ENCODE data around the gene TULP4.
A peak's percentile ranks its signal among the peaks of the same experiment; 100 is the strongest.
"Not testable (repeated sequence)": the region's sequence is repeated elsewhere in the genome, so short reads cannot be mapped to it uniquely, and the experiment has no call there.

TULP4 gene

DNA sequence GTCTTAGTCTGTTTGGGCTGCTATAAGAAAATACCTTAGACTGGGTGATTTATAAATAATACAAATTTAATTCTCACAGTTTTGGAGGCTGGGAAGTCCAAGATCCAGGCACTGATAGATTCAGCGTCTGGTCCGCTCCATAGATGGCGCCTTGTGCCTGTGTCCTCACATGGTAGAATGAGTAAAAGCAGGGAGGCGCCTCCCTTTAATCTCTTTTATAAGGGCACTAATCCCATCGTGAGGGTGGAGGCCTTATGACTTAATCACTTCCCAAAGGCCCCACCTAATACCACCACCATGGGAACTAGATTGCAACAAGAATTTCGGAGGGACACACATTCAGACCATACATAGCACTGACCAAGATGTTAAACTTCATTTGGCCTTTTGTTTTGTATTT is 156.4 kb downstream of the TULP4 start:
- DNase-seq (ENCODE audit: low spot score), result no peak
- TF ChIP-seq, protein P1, sequence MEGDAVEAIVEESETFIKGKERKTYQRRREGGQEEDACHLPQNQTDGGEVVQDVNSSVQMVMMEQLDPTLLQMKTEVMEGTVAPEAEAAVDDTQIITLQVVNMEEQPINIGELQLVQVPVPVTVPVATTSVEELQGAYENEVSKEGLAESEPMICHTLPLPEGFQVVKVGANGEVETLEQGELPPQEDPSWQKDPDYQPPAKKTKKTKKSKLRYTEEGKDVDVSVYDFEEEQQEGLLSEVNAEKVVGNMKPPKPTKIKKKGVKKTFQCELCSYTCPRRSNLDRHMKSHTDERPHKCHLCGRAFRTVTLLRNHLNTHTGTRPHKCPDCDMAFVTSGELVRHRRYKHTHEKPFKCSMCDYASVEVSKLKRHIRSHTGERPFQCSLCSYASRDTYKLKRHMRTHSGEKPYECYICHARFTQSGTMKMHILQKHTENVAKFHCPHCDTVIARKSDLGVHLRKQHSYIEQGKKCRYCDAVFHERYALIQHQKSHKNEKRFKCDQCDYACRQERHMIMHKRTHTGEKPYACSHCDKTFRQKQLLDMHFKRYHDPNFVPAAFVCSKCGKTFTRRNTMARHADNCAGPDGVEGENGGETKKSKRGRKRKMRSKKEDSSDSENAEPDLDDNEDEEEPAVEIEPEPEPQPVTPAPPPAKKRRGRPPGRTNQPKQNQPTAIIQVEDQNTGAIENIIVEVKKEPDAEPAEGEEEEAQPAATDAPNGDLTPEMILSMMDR (IDR thresholded peaks at IDR 0.05; ENCODE audit: extremely low read depth, missing control alignments), result no peak

DNA sequence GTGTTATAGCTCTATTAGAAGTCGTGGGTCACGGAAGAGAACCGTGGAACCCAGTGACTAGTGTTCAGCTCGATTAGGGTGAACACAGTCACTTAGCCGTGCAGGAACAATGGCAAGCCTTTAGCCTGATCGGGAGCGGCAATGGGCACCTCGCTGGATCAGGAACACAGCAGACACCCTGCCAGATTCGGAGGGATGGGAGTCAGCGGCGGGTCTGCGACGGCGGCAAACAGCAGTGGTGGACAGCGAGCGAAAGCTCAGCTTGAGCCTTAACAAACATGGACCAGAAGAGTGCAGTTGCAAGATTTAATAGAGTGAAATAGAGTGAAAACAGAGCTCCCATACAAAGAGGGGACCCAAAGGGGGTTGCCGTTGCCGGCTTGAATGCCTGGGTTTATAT is 157.8 kb downstream of the TULP4 start:
- not testable (repeated sequence) for DNase-seq (ENCODE audit: low spot score)

DNA sequence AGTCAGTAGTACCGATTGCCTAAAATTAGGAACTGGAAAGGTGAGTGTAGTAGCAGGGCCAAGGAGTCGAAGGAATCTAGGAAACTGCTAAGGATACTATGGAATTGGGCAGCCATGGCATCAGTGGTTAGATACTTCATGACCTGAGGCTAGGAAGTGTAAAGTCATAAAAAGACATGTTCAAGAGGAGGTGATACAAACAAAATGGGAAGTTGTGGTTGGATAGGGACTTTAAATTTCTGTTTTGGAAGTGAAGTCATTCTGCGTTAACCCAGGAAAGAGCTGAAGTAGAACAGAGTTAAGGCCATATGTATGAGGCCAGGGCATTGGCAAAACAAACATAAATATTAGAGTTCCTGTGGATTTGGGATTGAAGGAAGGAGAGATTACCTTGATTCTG is 159.1 kb downstream of the TULP4 start:
- no peak for DNase-seq (ENCODE audit: low spot score)
- TF ChIP-seq, protein P1 (IDR thresholded peaks at IDR 0.05; ENCODE audit: extremely low read depth, missing control alignments), result no peak

DNA sequence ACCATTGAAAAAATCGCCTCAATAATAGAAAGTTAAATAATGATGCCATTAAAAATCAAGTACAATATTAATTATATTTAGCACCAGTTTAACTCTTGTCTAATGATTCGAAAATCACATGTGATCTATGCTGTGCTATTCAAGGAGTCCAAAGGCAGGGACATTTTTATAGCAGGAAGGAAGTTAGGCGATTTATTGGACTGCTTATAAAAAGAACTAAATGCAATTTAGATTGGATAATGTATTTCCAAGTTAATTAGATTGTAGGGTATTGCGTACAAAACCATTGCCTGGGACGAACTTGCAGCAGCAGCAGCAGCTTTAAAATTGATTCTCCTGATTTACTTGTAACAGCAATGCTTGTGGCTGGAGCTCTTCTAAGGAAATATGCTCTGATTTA is 160.2 kb downstream of the TULP4 start:
- no peak for DNase-seq (ENCODE audit: low spot score)
- TF ChIP-seq, protein P1 (IDR thresholded peaks at IDR 0.05; ENCODE audit: extremely low read depth, missing control alignments), result no peak

DNA sequence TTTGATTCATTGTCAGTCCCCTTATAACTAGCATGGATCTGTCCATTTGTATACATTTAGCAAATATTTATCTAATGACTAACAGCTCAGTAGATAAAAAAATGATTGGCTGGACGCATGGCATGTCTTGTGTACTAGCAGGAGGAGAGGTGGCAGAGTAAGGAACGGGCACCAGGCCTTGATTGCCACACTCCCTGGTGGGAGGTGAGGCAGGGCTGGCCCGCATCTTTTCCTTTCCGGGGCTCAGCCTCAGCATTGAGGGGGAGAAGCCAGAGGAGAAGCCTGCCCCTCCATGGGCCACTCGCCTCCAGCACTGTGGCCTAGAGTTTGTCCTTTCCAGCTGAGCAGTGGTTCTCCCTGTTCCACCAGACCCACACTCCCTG is 162.7 kb downstream of the TULP4 start:
- TF ChIP-seq, protein P1 (IDR thresholded peaks at IDR 0.05; ENCODE audit: extremely low read depth, missing control alignments), result no peak
- no peak for DNase-seq (ENCODE audit: low spot score)

DNA sequence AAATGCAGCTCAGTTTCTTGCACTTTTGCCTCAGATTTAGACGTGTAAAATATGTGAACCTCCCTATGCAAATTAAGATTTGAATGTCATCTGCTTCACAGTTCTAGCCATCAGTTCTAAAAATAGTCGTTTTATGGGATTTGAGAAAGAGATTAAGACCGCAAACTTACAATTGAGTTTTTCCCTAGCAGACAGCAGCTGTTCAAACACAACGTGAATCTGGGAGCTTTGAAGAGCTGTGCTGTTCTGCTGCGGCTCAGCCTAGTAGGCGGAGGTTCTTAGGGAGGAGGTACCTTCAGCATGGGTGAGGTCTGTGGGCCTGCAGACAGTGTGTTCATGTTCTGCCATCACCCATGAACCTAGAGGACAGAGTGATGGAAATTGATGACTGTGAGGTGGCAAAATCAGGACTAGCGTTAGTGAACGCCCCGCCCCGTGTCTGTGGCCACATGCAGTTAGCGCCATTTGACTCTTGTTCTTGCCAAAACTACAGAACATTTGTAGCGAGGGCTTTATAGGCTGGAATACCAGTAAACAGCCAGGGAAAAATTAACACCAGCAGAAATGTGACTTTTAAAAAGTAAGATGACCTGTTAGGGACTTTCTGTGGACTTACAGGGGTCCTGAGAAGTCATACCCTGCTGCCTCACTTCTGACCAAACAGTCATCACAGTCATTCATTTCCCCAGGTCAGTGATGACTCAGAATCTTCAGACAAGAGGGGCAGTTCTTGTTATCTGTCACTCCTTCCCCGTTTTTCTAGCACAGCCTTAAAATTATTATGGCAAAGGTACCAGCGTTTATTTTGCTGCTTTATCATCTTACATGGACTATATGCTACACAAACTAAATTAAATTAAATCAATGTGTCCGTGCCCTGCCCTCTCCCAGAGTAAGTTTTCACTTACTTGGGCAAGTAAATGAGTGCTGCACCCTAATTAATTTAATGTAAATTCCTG is 163.4 kb downstream of the TULP4 start:
- DNase-seq (ENCODE audit: low spot score), result peak; percentile 85
- TF ChIP-seq, protein P1 (IDR thresholded peaks at IDR 0.05; ENCODE audit: extremely low read depth, missing control alignments), result no peak

DNA sequence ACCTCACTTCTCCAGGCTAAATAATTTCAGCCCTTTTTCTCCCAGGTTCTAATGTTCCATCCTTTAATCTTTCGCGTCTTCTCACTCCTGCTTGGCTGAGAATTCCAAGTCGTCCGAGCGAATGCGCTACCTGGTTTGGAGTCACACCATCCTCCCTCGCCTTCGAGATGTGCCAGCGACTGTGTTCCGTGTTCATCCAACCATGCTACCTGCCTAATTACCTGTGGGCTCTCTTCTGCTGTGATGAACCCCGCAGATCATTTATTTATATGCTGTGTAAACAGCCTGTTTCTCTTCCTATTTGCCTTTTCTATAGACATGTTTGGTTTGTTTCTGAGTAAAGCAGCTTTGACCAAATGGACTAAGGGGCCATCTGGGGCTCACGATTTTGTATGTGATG is 164.1 kb downstream of the TULP4 start:
- no peak for DNase-seq (ENCODE audit: low spot score)
- TF ChIP-seq, protein P1 (IDR thresholded peaks at IDR 0.05; ENCODE audit: extremely low read depth, missing control alignments), result no peak

DNA sequence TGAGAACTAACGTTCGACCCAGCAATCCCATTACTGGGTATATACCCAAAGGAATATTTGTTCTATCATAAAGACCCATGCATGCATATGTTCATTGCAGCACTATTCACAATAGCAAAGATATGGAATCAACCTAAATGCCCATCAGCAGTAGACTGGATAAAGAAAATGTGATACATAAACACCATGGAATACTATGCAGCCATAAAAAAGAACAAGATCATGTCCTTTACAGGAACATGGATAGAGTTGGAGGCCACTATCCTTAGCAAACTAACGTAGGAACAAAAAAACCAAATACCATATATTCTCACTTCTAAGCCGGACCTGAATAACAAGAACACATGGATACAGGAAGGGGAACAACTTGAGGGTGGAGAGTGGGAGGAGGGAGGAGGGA is 165.5 kb downstream of the TULP4 start:
- DNase-seq (ENCODE audit: low spot score), result not testable (repeated sequence)

All from GM20000 (cell line).